Measurements from ENCODE around the gene ASB1. TPM values are rescaled to one million over a fixed set of nuclear protein-coding genes. Genes with fewer than 3 reads are reported as not detected.

ASB1 gene
- total RNA-seq, 2 experiments from 2014 or later, result 29.9 to 33.7 TPM

DNA sequence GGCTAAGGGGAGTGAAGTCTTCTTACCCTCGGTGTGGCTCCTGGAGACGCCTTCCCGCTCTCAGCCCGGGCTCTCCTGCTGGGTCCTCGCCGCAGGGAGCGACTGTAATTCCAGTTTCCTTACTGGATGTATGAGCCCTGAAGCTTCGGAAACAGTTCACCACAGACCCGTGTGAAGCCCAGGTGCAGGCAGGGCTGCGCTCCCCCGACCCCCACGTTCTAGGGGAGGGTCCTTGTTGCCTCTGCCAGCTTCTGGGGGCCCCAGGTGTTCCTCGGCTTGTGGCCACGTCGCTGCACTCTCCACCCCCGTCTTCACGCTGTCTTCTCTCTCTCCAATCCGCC, 5.1 kb upstream of the ASB1 start:
- no peaks in the 10 kb centered on the region for H3K27me3 Mint-ChIP-seq (ENCODE audit: low read depth)
- CTCF ChIA-PET, result no interaction called here
- intact Hi-C loops (cut with micrococcal nuclease), result no loop called here

DNA sequence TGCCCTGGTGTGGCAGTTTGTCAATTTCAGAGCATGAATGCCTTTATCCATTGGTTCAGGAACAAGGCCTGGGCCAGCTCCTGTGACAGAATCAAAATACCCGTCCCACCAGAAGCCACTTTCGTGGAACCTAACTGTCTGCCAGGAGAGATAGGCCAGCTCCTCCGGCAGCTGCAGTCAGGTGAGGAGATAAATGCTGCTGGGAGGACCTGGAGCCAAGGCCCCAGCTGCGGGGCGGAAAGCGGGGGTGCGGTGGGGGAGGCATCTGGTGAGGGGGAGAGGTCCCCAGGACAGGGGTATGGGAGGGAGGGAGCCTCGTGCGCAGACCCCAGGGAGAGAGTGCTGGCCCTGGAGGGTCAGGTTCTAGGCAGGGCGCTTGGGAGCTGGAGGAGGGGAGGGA, 4.4 kb upstream of the ASB1 start:
- no peak for DNase-seq
- Mint-ChIP-seq H3K36me3 (ENCODE audit: low read depth) (no peaks in the 10 kb centered on the region), H3K9me3 (no peaks in the 10 kb centered on the region), H3K27ac (no peak overlapping the region), H3K27me3 (ENCODE audit: low read depth) (no peaks in the 10 kb centered on the region), H3K4me1 (ENCODE audit: low read depth) (peaks cover 3% of the 10 kb centered on the region), H3K4me3 (no peak overlapping the region)
- intact Hi-C loops (cut with micrococcal nuclease), result no loop called here
- CTCF ChIA-PET, result no interaction called here

More for the DNA sequence above, 5.1 kb upstream of the ASB1 start:
- H3K4me1 Mint-ChIP-seq (ENCODE audit: low read depth), result peaks cover 3% of the 10 kb centered on the region
- H3K9me3 Mint-ChIP-seq, result peaks cover 2% of the 10 kb centered on the region
- no peak for DNase-seq
- H3K4me3 Mint-ChIP-seq, result no peak overlapping the region
- peaks cover 2% of the 10 kb centered on the region for H3K36me3 Mint-ChIP-seq (ENCODE audit: low read depth)
- H3K27ac Mint-ChIP-seq, result no peak overlapping the region

DNA sequence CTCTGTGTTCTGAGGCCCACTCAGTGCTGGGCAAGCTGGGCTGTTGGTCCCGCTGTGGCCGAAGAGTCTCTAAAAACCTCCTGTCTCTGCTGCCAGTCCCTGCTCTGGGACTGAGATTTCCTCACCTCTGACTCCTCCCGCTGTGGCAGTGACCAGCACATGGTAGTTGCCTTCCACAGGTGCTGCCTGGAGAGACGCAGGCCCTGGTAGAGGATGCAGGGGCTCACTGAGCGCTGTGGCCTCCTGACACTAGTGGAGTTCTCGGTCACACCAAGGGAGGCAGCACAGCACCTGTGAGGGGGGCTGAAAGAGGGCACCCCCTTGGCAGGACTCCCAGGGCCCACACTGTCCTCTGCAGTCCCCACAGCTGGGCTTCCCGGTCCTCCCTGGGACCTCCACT, 3.8 kb upstream of the ASB1 start:
- no peak for DNase-seq
- intact Hi-C loops (cut with micrococcal nuclease), result no loop called here
- Mint-ChIP-seq H3K36me3 (ENCODE audit: low read depth) (peaks cover 1% of the 10 kb centered on the region), H3K4me1 (ENCODE audit: low read depth) (peaks cover 10% of the 10 kb centered on the region), H3K27ac (no peak overlapping the region), H3K9me3 (no peaks in the 10 kb centered on the region), H3K4me3 (no peak overlapping the region), H3K27me3 (ENCODE audit: low read depth) (no peaks in the 10 kb centered on the region)
- CTCF ChIA-PET, result interaction anchor here (0.7 kb wide), 1 partner anchor 160 kb away, joined by 3 read pairs; no protein-coding TSS in a partner anchor

DNA sequence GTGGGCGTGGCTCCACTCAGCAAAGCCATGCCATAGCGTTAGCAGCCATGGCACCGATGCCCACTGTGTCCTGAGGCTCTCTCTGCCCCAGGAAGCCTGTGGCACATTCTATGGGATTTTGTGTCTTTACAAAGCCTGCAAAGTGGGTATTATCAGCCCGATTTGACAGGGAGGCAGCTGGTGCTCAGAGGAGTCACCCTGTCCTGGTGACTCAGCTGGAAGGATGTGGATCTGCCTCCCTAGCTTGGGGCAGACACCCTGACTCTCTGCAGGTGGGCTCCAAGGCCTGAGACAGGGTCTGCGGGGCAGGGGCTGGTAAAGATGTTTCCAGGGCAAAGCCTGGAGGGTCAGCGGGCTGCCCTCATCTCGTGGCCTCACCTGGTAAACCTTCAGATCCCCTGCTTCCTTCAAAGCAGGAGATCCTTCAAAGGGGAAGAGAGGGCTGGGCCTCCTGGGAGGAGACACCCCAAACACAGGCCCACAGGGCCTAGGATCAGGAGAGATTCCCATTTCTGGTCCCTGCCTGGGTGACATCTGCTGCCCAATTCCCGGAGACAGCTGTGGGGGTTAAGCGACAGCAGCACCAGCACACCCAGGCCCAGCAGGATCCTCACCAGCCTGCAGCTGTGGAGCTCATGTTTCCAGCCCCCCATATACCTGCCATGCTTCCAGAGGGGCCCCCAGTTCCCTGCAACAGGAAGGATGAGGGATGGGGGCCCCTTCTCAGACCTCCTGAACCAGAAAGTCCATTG, 3.0 kb upstream of the ASB1 start:
- H3K27me3 Mint-ChIP-seq (ENCODE audit: low read depth), result no peaks in the 10 kb centered on the region
- peaks cover 5% of the 10 kb centered on the region for H3K36me3 Mint-ChIP-seq (ENCODE audit: low read depth)
- intact Hi-C loops (cut with micrococcal nuclease), result no loop called here
- no peak overlapping the region for H3K4me3 Mint-ChIP-seq
- peaks cover 18% of the 10 kb centered on the region for H3K4me1 Mint-ChIP-seq (ENCODE audit: low read depth)
- no peaks in the 10 kb centered on the region for H3K9me3 Mint-ChIP-seq
- DNase-seq, result no peak
- CTCF ChIA-PET, result interaction anchor here (0.6 to 0.7 kb wide), 2 partner anchors 38 to 158 kb away, joined by 3 to 4 read pairs; no protein-coding TSS in a partner anchor
- H3K27ac Mint-ChIP-seq, result no peak overlapping the region

DNA sequence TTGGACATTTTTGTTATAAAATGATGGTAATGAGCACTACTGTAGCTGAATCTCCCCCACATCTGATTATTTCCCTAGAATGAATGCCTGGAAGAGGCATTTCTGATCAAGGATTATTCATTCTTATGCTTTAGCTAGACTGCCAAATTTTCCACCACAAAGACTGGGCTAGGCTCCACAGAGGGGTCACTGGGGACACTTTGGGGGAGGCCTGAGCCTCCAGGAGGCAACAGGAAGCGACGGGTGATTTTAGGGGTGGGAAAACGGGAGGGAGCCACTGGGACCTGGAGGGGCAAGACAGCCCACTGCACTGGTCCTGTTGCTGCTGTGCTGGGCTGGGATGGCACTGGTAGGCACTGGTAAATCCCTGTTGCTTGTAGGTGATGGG, 2.4 kb upstream of the ASB1 start:
- Mint-ChIP-seq H3K4me3 (no peak overlapping the region), H3K36me3 (ENCODE audit: low read depth) (peaks cover 9% of the 10 kb centered on the region), H3K9me3 (no peaks in the 10 kb centered on the region), H3K27me3 (ENCODE audit: low read depth) (no peaks in the 10 kb centered on the region), H3K27ac (no peak overlapping the region), H3K4me1 (ENCODE audit: low read depth) (peaks cover 22% of the 10 kb centered on the region)
- CTCF ChIA-PET, result no interaction called here
- DNase-seq, result no peak
- intact Hi-C loops (cut with micrococcal nuclease), result no loop called here

DNA sequence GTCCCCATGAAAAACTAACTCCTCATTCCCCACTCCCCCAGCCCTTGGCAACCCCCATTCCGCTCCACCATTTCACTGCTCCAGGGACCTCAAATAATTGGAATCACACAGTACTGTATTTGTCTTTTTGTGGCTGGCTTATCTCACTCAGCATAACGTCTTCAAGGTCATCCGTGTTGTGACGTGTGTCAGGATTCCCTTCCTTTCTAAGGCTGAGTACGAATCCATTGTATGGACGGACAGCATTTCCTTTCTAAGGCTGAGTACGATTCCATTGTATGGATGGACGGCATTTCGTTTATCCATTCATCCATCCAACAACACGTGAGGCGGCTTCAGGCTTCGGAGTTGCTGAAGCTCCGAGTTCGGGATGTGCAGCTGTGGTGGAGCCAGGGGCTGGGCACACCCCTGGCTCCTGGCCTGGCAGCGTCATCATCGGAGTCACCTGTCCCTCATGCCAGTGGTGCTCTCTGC, 1.2 kb upstream of the ASB1 start:
- Mint-ChIP-seq H3K4me3 (peak overlapping the region; percentile 43), H3K4me1 (ENCODE audit: low read depth) (peaks cover 31% of the 10 kb centered on the region), H3K27me3 (ENCODE audit: low read depth) (no peaks in the 10 kb centered on the region), H3K36me3 (ENCODE audit: low read depth) (peaks cover 19% of the 10 kb centered on the region), H3K27ac (peak overlapping the region; percentile 4), H3K9me3 (no peaks in the 10 kb centered on the region)
- intact Hi-C loops (cut with micrococcal nuclease), result no loop called here
- CTCF ChIA-PET, result interaction anchor here (0.6 kb wide), 1 partner anchor 20 kb away, joined by 3 read pairs; no protein-coding TSS in a partner anchor
- no peak for DNase-seq

DNA sequence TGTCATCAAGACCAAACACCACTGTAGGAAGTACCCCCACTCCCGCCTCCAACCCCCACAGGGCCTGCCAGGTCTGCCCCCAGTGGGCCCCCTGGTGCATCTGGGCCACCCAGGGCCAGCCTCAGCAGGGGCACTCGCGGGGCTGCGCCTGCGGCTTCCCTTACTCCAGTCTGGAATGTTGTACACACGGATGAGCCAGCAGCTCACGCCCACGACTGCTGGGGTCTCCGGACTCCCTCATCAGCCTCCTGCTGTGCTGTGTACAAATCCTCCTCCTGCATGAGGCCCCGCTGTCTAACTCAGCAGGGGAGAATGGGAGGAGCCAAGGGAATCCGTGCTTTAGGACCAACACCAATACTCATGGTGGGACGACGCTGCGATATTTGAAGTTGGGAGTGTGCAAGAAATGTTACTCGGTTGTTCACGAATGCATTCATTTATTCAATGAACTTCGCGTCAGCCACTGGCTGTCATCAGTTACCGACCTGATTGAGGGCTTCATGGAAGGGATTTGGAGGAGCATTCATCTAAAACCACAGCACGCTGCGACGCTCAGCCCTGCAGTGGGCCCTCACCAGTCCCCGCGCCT, 654 bp upstream of the ASB1 start:
- CTCF ChIA-PET, result interaction anchor here (0.6 kb wide), 1 partner anchor 21 kb away, joined by 3 read pairs; no protein-coding TSS in a partner anchor
- Mint-ChIP-seq H3K27ac (peak overlapping the region; percentile 90), H3K27me3 (ENCODE audit: low read depth) (no peaks in the 10 kb centered on the region), H3K9me3 (no peaks in the 10 kb centered on the region), H3K36me3 (ENCODE audit: low read depth) (peaks cover 20% of the 10 kb centered on the region), H3K4me1 (ENCODE audit: low read depth) (peaks cover 36% of the 10 kb centered on the region), H3K4me3 (peak overlapping the region; percentile 83)
- peak; percentile 36 for DNase-seq
- intact Hi-C loops (cut with micrococcal nuclease), result loop anchor here (1.0 kb wide), 1 partner anchor 138 kb away; the partner anchor contains the start of gene PER2

DNA sequence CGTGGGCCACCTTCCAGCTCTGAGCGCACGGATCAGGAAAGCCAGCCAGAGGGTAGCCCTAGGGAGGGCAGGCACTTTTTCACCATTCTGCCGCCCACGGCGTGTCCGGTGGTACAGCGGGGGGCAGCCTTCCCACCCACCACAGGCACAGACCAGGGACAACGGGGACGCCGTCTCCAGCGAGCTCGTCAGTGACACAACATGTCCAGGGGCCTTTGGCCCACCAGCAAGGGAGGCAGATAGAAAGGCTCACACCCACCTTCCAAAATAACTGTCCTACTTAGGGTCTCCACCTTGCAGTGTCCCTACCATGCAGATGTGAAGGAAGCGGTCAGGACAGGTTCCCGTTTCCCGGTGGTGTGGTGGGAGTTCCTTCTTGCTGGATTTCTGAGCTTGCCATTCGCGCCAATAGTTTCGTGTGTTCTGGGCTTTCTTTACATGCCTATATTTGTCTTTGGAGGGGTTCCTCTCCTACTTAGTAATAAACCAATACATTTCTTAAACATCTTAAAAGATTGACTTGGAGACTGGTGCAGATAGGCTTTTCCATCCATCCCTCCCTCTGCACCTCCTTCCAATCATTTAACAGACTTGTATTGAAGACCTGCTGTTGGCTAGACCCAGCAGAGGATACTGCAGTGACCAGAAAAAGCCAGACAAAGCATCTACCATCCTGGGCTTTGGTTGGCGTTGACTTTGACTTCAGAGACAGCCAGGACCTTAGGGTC, 872 bp downstream of the ASB1 start:
- H3K36me3 Mint-ChIP-seq (ENCODE audit: low read depth), result peaks cover 20% of the 10 kb centered on the region
- H3K4me3 Mint-ChIP-seq, result peak overlapping the region; percentile 89
- peaks cover 43% of the 10 kb centered on the region for H3K4me1 Mint-ChIP-seq (ENCODE audit: low read depth)
- H3K27me3 Mint-ChIP-seq (ENCODE audit: low read depth), result no peaks in the 10 kb centered on the region
- intact Hi-C loops (cut with micrococcal nuclease), result loop anchor here (1.0 kb wide), 1 partner anchor 12 kb away; no protein-coding TSS in a partner anchor
- CTCF ChIA-PET, result interaction anchor here (1.0 kb wide), 1 partner anchor 13 kb away, joined by 3 read pairs; no protein-coding TSS in a partner anchor
- peak overlapping the region; percentile 91 for H3K27ac Mint-ChIP-seq
- H3K9me3 Mint-ChIP-seq, result no peaks in the 10 kb centered on the region
- DNase-seq, result peak; percentile 18

DNA sequence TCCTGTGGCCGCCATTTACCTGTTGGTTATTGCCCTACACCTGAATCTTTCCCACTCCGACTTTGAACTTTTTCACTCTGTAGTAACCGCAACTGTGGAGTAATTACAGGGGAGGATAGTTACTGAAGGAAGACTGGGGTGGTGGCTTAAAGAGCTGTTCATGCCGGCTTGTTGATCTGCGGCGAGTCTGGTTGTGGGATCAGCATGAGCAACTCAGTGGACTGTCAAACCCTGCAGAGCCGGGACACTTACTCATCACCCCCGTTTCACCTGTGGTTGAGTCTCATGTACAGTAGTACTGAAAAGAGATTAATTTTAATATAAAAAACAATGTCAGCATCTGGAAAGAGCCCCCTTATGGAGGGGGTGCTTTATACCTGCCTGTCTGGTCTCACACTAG, 2.1 kb downstream of the ASB1 start:
- intact Hi-C loops (cut with micrococcal nuclease), result no loop called here
- no peaks in the 10 kb centered on the region for H3K27me3 Mint-ChIP-seq (ENCODE audit: low read depth)
- no peak for DNase-seq
- H3K9me3 Mint-ChIP-seq, result no peaks in the 10 kb centered on the region
- peak overlapping the region; percentile 43 for H3K4me3 Mint-ChIP-seq
- H3K27ac Mint-ChIP-seq, result no peak overlapping the region
- CTCF ChIA-PET, result no interaction called here
- H3K36me3 Mint-ChIP-seq (ENCODE audit: low read depth), result peaks cover 27% of the 10 kb centered on the region
- peaks cover 50% of the 10 kb centered on the region for H3K4me1 Mint-ChIP-seq (ENCODE audit: low read depth)

DNA sequence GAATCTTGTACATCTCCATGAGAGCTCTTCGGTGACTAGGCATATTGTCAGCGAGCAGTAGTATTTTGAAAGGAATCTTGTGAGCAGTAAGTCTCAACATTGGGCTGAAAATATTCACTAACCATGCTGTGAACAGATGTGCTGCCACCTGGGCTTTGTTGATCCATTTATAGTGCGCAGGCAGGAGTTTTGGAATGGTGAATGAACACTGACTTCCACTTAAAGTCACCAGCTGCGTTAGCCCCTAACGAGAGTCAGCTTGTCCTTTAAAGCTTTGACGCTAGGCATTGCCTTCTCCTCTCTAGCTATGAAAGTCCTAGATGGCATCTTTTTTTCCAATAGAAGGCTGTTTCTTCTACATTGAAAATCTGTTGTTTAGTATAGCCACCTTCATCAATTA, 4.1 kb downstream of the ASB1 start:
- Mint-ChIP-seq H3K27ac (no peak overlapping the region), H3K9me3 (no peaks in the 10 kb centered on the region), H3K4me1 (ENCODE audit: low read depth) (peaks cover 52% of the 10 kb centered on the region), H3K4me3 (no peak overlapping the region), H3K27me3 (ENCODE audit: low read depth) (no peaks in the 10 kb centered on the region), H3K36me3 (ENCODE audit: low read depth) (peaks cover 38% of the 10 kb centered on the region)
- intact Hi-C loops (cut with micrococcal nuclease), result no loop called here
- DNase-seq, result no peak
- CTCF ChIA-PET, result no interaction called here

DNA sequence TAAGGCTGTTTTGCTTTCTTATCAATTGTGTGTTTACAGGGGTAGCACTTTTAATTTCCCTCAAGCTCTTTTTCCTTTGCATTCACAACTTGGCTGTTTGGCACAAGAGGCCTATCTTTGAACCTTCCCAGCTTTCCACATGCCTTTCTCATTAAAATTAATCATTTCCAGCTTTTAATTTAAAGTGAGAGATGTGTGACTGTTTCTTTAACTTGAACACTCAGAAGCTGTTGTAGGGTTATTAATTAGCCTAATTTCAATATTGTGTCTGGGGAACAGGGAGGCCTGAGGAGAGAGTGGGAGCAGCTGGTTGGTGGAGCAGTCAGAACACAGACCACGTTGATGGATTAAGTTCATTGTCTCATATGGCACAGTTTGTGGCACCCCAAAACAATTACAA, 4.7 kb downstream of the ASB1 start:
- CTCF ChIA-PET, result no interaction called here
- Mint-ChIP-seq H3K27me3 (ENCODE audit: low read depth) (no peaks in the 10 kb centered on the region), H3K4me1 (ENCODE audit: low read depth) (peaks cover 49% of the 10 kb centered on the region), H3K9me3 (no peaks in the 10 kb centered on the region), H3K36me3 (ENCODE audit: low read depth) (peaks cover 41% of the 10 kb centered on the region), H3K4me3 (no peak overlapping the region), H3K27ac (no peak overlapping the region)
- DNase-seq, result no peak
- intact Hi-C loops (cut with micrococcal nuclease), result no loop called here

DNA sequence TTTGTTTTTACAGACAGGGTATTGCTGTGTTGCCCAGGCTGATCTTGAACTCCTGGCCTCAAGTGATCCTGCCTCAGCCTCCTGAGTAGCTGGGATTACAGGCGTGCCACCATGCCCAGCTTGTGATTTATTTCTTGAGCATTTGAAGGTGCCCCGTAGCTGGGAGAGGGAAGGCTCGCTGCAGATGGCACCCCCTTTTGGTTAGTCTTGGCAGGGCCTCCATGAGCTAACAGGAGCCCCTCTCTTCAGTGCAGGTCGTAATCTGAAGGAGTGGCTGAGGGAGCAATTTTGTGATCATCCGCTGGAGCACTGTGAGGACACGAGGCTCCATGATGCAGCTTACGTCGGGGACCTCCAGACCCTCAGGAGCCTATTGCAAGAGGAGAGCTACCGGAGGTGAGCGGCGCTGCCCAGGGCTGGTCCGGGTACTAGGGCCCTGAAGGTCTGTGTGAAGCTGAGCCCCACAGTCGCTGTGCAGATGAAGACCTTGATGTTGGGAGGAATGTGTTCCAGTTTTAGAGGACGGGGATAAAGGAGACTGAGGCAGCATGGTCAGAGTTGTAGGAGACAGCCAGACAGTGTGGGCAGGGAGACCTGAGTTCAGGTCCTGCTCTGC, 6.7 kb downstream of the ASB1 start:
- intact Hi-C loops (cut with micrococcal nuclease), result no loop called here
- H3K9me3 Mint-ChIP-seq, result no peaks in the 10 kb centered on the region
- H3K4me3 Mint-ChIP-seq, result no peak overlapping the region
- peaks cover 52% of the 10 kb centered on the region for H3K36me3 Mint-ChIP-seq (ENCODE audit: low read depth)
- H3K27ac Mint-ChIP-seq, result no peak overlapping the region
- CTCF ChIA-PET, result interaction anchor here (0.7 kb wide), 1 partner anchor 197 kb away, joined by 3 read pairs; no protein-coding TSS in a partner anchor
- H3K27me3 Mint-ChIP-seq (ENCODE audit: low read depth), result no peaks in the 10 kb centered on the region
- DNase-seq, result no peak
- peaks cover 44% of the 10 kb centered on the region for H3K4me1 Mint-ChIP-seq (ENCODE audit: low read depth)
